CD4-positive, alpha-beta T cell (primary cell): Measurements from ENCODE around the gene SFTPD. TPM values are rescaled to one million over a fixed set of nuclear protein-coding genes. Genes with fewer than 3 reads are reported as not detected.

ENCODE experiments used
- ATAC-seq: fragments of 200-7000 bp; cut with Tn5 transposase; one replicate; pipeline ENCODE4 v1.10.0; 2022; ENCODE audit warnings: mild to moderate bottlenecking; ENCODE audit not compliant: poor library complexity
- CTCF ChIA-PET: fragments of 350-600 bp; sonication (Branson Sonifier 250); formaldehyde crosslinking; loops from one replicate; lab custom pipeline; 2021; ENCODE audit warnings: antibody characterized with exemption, inconsistent platforms; lab: Charles Lee
- POLR2A ChIA-PET: fragments of 350-600 bp; sonication (Branson Sonifier 250); formaldehyde crosslinking; loops from one replicate; lab custom pipeline; 2021; ENCODE audit warnings: antibody characterized with exemption, inconsistent platforms; lab: Charles Lee
- DNase-seq, 14 experiments: peaks; one replicate each; pipeline ENCODE4 v3.0.0-alpha.2; 2013 to 2020; ENCODE audit warnings: mixed read lengths in 2 of 14
- H3K27ac ChIP-seq, 2 donors: one replicate each; pipeline versions ENCODE4 v1.5.1 to v1.7.0; 2013; ENCODE audit warnings: low read length in 2 of 2, low read depth in 1 of 2, mild to moderate bottlenecking in 1 of 2
- H3K27me3 ChIP-seq, 2 experiments: 1 replicate in 1 of 2; 2 replicates in 1 of 2; pipeline versions ENCODE4 v1.6.1 to v1.7.0; 2013; ENCODE audit warnings: low read length in 2 of 2, control low read depth in 1 of 2, mild to moderate bottlenecking in 1 of 2, moderate library complexity in 1 of 2; ENCODE audit not compliant: insufficient read depth in 2 of 2, control insufficient read depth in 1 of 2
- H3K36me3 ChIP-seq: one replicate; pipeline ENCODE4 v1.6.1; 2013; ENCODE audit warnings: low read length, control low read depth; ENCODE audit not compliant: insufficient read depth
- H3K4me1 ChIP-seq: one replicate; pipeline ENCODE4 v1.6.1; 2013; ENCODE audit warnings: low read length, control low read depth; ENCODE audit not compliant: insufficient read depth
- H3K4me3 ChIP-seq: one replicate; pipeline ENCODE4 v1.5.1; 2013; ENCODE audit warnings: mild to moderate bottlenecking, low read length, moderate library complexity
- H3K9me3 ChIP-seq, 2 experiments: 1 replicate in 1 of 2; 2 replicates in 1 of 2; pipeline versions ENCODE4 v1.6.1 to v1.7.0; 2013; ENCODE audit warnings: low read length in 2 of 2, mild to moderate bottlenecking in 2 of 2, control low read depth in 1 of 2, moderate library complexity in 1 of 2; ENCODE audit not compliant: control insufficient read depth in 1 of 2, insufficient read depth in 1 of 2
- H3K27ac Mint-ChIP-seq: one replicate; pipeline ENCODE4 v1.8.0; 2020; ENCODE audit warnings: mixed read lengths
- H3K27me3 Mint-ChIP-seq: one replicate; pipeline ENCODE4 v1.8.0; 2021; ENCODE audit warnings: mixed read lengths
- H3K36me3 Mint-ChIP-seq: one replicate; pipeline ENCODE4 v1.8.0; 2021; ENCODE audit warnings: low read depth, mixed read lengths
- H3K4me1 Mint-ChIP-seq: one replicate; pipeline ENCODE4 v1.8.0; 2021; ENCODE audit warnings: low read depth, mixed read lengths
- H3K4me3 Mint-ChIP-seq: one replicate; pipeline ENCODE4 v1.8.0; 2020; ENCODE audit warnings: mild to moderate bottlenecking, mixed read lengths
- H3K9me3 Mint-ChIP-seq: one replicate; pipeline ENCODE4 v1.8.0; 2020; ENCODE audit warnings: mixed read lengths
- intact Hi-C, 2 experiments: fragments of 100-400 bp; cut with DNase I in 1 of 2; cut with micrococcal nuclease in 1 of 2; formaldehyde crosslinking; loops; one replicate each; pipeline versions ENCODE4 v1.15.1 to v1.9.0; 2023 to 2025; cut with DNase I, micrococcal nuclease
- total RNA-seq, 174 experiments: library from RNA in 2 of 174; stranded (reverse) in 2 of 174; gene quantifications; one replicate each; pipeline ENCODE4 v1.2.3 and lab custom pipeline; 2021 to 2026
- TF ChIP-seq, protein P1 (sequence below): fragments of 200-600 bp; IDR thresholded peaks from one replicate; pipeline ENCODE4 v1.8.0; 2022; ENCODE audit warnings: antibody characterized with exemption, mild to moderate bottlenecking

SFTPD gene
- total RNA-seq, 2 experiments from 2014 or later: not detected

- no peak overlapping the region for H3K27ac Mint-ChIP-seq
- ATAC-seq (no peak), DNase-seq (no peak)
- Histone ChIP-seq H3K36me3 (no peaks in the 10 kb centered on the region), H3K9me3 (peaks cover 0 to 5% of the 10 kb centered on the region in 2 experiments), H3K27me3 (peaks cover 30 to 33% of the 10 kb centered on the region in 2 experiments), H3K4me3 (no peak overlapping the region), H3K27ac (no peak overlapping the region), H3K4me1 (peaks cover 4% of the 10 kb centered on the region)
- ChIA-PET POLR2A (no interaction called here), CTCF (no interaction called here)
- H3K9me3 Mint-ChIP-seq: no peaks in the 10 kb centered on the region
- H3K27me3 Mint-ChIP-seq: peaks cover 76% of the 10 kb centered on the region
- TF ChIP-seq, protein P1, sequence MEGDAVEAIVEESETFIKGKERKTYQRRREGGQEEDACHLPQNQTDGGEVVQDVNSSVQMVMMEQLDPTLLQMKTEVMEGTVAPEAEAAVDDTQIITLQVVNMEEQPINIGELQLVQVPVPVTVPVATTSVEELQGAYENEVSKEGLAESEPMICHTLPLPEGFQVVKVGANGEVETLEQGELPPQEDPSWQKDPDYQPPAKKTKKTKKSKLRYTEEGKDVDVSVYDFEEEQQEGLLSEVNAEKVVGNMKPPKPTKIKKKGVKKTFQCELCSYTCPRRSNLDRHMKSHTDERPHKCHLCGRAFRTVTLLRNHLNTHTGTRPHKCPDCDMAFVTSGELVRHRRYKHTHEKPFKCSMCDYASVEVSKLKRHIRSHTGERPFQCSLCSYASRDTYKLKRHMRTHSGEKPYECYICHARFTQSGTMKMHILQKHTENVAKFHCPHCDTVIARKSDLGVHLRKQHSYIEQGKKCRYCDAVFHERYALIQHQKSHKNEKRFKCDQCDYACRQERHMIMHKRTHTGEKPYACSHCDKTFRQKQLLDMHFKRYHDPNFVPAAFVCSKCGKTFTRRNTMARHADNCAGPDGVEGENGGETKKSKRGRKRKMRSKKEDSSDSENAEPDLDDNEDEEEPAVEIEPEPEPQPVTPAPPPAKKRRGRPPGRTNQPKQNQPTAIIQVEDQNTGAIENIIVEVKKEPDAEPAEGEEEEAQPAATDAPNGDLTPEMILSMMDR: no peak
- no peak overlapping the region for H3K4me3 Mint-ChIP-seq
- H3K4me1 Mint-ChIP-seq: peaks cover 12% of the 10 kb centered on the region
- intact Hi-C loops: no loop called here
- no peaks in the 10 kb centered on the region for H3K36me3 Mint-ChIP-seq
These were observed 34.0 kb upstream of the SFTPD start for GRCh38 chr10:79982861-79983260.

- Histone ChIP-seq H3K4me3 (no peak overlapping the region), H3K36me3 (no peaks in the 10 kb centered on the region), H3K9me3 (peaks cover 0 to 5% of the 10 kb centered on the region in 2 experiments), H3K27me3 (peaks cover 30 to 37% of the 10 kb centered on the region in 2 experiments), H3K27ac (no peak overlapping the region), H3K4me1 (peaks cover 4% of the 10 kb centered on the region)
- POLR2A ChIA-PET: no interaction called here
- Mint-ChIP-seq H3K4me1 (peaks cover 12% of the 10 kb centered on the region), H3K27ac (no peak overlapping the region), H3K27me3 (peaks cover 78% of the 10 kb centered on the region), H3K4me3 (no peak overlapping the region), H3K9me3 (no peaks in the 10 kb centered on the region), H3K36me3 (no peaks in the 10 kb centered on the region)
- ATAC-seq: no peak
- DNase-seq: no peak
- TF ChIP-seq, protein P1: no peak
- intact Hi-C loops: no loop called here
- CTCF ChIA-PET: no interaction called here
These were observed 33.5 kb upstream of the SFTPD start for GRCh38 chr10:79982362-79982800.

DNA sequence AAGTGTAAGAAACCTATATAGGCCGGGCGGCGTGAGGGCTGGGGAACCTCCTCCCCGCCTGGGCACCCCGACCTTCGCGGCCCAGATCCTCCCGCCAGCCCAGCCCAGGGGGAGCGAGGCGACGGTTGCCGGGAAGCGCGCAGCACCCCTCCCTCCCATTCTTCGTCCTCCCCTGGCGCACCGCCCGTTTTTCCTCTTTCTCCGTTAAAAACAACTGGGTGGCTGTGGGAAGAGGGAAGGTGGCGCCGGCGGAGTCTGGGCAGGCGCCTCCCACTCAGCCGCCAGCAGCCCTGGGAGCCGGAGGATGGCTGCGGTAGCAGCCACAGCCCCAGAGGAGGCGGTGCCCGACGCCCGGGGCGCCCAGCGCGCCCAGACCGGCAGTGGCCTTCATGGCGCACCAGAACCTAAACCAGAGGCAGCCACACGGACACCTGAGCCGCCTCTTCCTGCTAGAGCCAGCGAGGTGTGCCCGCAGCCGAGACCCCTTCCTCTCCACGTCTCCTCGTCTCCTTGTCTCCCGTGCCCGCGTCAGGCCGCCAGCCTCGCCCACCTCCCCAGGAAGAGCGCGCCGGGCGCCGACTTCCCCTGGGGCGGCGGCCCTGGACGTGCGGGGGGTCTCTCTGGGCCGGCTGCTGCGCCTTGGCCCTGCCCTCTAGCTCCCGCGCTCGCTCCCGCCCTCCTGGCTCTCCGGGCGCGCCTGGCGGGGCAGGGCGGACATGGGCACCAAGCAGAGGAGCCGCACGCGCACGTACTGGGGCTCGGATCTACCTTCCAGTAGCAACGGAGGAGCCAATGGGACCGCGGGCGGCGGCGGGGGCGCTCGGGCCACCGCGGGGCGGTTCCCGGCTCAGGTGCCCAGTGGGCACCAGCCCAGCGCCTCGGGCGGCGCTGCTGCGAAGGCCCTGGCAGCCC is 32.8 kb upstream of the SFTPD start:
- ATAC-seq: no peak
- Histone ChIP-seq H3K4me3 (no peak overlapping the region), H3K9me3 (peaks cover 0 to 5% of the 10 kb centered on the region in 2 experiments), H3K36me3 (no peaks in the 10 kb centered on the region), H3K4me1 (peaks cover 4% of the 10 kb centered on the region), H3K27ac (no peak overlapping the region), H3K27me3 (peaks cover 30 to 42% of the 10 kb centered on the region in 2 experiments)
- CTCF ChIA-PET: no interaction called here
- Mint-ChIP-seq H3K27ac (no peak overlapping the region), H3K4me1 (peaks cover 12% of the 10 kb centered on the region), H3K9me3 (no peaks in the 10 kb centered on the region), H3K36me3 (no peaks in the 10 kb centered on the region), H3K27me3 (peaks cover 80% of the 10 kb centered on the region), H3K4me3 (no peak overlapping the region)
- peak in 2 of 14 experiments; percentile 9 to 21 for DNase-seq
- TF ChIP-seq, protein P1: no peak
- intact Hi-C loops: no loop called here
- POLR2A ChIA-PET: no interaction called here
